ENCODE results near the gene JPT1. TPM values are rescaled to one million over a fixed set of nuclear protein-coding genes. Genes with fewer than 3 reads are reported as not detected.

Gene JPT1
- polyA plus RNA-seq, 5 donors: 73.5 to 103 (median 83.6) TPM

DNA sequence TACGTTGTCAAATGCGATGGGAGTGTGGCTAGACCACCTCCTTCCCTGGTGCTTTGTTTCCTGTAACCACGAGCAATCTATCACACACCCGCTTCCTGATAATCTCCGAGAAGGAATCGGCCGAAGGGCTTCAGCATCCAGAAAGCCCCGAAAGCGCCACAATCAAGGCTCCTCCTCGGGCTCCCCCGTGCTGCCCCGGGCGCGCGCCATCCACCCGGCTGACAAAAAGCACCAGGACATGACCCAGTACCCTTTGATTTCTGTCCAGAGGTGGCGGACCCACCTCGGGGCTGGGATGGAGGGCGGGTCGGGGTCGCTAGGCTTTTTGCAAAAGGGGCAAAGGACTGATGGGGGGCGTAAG is 45.3 kb downstream of the JPT1 start:
- no peak for DNase-seq

- DNase-seq: no peak
These were observed 46.1 kb downstream of the JPT1 start for GRCh38 chr17:75108193-75108592.

DNA sequence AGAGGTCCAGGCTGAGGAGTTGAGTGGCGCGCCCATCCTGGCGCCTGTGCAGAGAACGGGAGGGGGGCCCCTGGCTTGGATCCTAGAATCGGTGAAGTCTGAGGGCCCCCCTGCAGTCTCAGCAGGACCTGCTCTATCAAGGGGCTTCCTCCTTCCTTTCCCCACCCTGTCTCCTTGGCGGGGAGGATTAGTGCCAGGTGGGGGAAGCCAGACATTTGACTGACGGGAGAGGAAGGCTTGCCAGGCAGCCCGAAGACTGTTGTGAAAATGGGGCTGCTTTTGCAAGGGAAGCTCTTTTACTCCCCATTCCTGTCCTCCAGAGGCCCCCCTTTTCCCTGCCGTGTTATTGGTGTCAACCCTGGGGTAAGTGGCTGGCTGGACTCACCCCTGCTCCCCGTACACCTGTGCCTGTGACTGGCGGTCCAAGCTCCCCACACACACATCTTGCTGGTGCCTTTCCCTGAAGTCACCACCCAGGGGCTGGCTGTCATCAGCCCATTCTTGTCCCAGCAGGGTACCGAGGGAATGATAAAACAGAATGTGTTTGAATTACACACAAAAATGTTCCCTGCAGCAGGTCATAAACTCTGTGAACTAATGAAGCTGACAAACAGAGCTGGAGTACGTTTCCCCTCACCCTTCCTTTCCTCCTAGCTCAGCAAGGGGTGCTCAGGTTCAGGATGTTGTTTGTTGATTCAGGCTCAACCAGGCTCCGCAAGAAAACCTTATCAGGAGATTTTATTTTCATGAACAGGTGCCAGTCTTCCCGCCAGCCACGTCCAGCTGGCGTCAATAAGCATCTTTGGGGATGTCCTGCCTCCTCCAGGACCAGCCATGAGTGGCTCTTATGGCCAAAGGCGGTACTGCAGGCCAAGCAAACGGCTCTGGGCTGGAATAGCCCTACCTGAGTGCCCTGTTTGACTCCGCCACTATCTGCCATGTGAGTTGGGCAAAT is 48.9 kb downstream of the JPT1 start:
- no peak for DNase-seq

DNA sequence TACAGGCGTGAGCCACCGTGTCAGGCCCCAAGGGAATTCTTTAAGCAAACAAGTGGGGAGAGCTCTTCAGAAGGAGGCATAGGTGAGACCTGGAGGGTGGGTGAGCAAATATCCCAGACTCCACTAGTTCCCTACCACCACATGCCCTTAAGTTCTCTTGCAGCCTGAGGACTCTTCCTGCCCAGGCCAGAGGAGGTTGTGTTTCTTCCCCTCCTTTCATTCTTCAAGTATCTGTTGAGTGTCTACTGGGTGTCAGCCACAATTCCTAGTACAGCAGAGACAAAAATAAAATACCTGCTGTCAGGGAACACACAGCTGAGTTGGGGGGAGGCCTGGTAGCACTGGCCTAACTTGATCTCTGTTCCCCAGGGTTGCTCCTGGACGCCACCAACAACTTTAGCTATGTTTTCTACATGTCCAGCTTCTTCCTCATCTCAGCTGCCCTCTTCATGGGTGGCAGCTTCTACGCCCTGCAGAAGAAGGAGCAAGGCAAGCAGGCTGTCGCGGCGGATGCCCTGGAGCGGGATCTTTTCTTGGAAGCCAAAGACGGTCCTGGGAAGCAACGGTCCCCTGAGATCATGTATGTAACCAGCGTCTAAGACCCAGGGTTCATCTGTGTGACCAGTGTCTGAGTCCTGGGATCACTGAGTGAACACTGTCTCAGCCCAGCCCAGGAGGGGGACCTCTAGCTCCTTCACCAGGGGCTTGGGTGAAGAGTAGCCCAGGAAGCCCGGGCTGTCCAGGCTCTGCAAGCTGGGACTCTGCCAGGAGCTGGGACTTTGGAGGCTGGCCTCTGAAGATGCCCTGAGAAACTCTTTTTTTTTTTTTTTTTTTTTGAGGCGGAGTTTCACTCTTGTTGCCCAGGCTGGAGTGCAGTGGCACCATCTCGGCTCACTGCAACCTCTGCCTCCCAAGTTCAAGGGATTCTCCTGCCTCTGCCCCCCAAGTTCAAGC is 50.4 kb downstream of the JPT1 start:
- no peak for DNase-seq

- no peak for DNase-seq
These were observed 51.9 kb downstream of the JPT1 start for GRCh38 chr17:75102385-75102821.

DNA sequence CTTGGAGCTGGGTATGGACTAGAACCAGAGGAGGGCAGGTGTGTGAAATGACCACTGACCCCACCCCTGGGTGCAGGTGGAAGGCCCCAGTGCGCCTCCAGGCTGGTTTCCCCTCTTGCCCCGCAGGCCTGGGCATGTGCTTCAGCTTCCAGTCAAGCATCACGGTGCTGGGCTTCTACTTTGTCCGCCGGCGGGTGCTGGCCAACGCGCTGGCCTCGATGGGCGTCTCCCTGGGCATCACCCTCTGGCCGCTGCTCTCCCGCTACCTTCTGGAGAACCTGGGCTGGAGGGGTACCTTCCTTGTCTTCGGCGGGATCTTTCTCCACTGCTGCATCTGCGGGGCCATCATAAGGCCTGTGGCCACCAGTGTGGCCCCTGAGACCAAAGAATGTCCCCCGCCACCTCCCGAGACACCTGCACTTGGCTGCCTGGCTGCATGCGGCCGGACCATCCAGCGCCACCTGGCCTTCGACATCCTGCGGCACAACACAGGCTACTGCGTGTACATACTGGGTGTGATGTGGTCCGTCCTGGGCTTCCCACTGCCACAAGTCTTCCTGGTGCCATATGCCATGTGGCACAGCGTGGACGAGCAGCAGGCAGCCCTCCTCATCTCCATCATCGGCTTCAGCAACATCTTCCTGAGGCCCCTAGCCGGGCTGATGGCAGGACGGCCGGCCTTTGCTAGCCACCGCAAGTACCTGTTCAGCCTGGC is 54.3 kb downstream of the JPT1 start:
- DNase-seq: no peak

DNA sequence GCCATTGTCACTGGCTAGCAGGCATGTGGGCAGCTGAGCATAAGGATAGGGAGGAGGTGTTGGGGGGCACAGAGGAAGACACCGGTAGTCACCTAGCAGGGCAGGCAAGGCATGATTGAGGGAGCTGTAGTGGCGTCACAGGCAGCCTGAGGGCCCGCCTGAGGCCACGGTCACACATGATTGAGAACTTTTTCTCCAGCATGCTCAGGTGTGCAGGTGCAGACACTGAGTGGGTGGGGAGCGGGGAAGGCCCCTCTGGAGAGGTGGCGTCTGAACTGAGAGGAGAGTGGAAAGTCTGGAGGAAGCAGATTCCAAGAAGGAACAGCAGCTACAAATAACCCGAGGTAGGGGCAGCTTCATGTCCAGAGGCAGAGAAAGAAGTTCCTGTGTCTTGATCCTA is 55.5 kb downstream of the JPT1 start:
- DNase-seq: no peak

DNA sequence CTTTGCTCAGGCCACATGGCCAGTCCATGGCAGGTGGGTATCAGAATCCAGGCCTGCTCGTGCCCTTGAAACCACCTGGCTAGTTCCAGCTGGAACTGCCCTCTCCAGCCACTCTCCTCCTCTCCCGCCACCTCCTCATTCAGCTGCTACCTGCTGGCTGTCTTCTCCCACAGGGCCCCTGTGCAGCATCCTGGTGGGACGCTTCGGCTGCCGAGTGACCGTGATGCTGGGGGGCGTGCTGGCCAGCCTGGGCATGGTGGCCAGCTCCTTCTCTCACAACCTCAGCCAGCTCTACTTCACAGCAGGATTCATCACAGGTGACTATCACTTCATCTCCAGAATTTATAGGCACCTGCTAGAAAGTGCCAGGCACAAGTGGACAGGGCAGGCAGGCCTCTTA is 56.4 kb downstream of the JPT1 start:
- no peak for DNase-seq

- peak; percentile 74 to 80 for DNase-seq
These were observed 58.2 kb downstream of the JPT1 start for GRCh38 chr17:75096082-75096625.

DNA sequence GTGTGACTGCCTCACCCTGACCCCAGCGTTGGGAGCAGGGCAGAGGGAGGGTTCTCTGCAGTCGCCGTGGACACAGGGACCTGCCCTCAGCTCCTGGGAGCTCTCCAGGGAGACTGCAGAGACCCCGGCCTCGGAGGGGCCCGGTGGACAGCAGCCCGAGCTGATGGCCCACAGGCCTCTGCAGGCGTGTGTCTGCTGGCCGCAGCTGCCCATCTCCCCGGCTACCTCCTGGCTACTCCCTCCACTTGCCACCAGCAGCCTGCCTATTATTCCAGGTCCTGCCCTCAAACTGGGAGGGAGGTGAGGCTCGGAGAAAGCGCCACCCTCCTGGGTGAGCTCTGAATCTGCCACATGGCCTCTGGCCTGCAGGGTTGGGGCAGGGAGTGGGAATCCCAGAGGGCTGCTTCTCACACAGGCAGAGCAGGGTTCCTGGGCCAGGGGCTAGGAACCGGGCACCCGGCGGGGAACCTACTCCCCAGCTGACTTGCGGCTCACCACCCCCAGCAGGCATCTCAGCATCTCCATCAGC is 59.4 kb downstream of the JPT1 start:
- DNase-seq: no peak

GRCh38 chr17:75093548-75094158 is 60.7 kb downstream of the JPT1 start:
- DNase-seq: no peak

- no peak for DNase-seq
These were observed 62.4 kb downstream of the JPT1 start for GRCh38 chr17:75091855-75092327.

DNA sequence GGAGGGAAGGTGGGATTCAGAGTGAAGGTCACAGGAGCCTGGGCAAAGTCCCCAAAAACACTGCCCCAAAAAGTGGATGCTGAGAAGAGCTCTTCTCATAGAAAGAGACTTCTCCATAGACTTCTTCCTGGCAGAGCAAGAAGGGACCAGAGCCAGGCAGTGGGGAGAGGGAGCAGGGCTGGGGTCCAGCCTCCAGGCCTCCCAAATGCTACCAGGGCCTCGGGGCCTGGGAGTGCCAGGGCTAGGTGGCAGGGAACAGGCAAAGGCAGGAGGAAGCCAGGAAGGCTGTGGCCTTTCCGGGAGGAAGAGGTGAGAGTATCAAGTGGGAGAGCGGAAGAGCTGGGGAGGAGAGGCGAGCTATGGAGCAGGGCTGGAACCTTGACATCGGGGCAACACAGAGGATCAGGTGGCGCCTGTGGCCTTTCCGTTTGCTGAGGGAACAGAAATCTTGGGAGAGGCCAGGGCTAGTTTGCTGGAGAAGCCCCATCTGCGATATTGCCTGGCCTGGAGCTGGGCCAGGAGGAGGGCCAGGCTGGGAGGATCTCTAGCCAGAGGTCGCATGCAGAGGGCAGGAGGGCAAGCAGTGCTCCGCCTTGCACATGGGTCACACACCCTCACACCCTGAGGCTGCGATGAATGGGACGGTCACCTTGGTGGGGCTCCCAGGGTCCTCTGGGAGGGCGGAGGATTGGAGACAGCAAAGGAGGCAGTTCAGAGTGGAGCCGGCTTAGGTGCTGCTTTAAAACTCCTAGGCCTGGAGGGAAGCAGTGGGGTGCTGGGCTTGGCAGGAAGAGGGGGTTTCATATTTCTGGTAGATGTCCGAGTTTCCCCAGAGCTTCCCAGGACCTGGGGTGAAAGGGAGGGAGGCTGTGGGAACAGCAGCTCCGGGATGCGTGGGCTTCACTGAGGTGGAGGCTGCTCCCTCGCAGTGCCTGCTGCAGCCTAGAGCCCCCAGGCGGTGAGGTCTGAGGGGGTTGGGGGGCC is 63.1 kb downstream of the JPT1 start:
- no peak for DNase-seq

DNA sequence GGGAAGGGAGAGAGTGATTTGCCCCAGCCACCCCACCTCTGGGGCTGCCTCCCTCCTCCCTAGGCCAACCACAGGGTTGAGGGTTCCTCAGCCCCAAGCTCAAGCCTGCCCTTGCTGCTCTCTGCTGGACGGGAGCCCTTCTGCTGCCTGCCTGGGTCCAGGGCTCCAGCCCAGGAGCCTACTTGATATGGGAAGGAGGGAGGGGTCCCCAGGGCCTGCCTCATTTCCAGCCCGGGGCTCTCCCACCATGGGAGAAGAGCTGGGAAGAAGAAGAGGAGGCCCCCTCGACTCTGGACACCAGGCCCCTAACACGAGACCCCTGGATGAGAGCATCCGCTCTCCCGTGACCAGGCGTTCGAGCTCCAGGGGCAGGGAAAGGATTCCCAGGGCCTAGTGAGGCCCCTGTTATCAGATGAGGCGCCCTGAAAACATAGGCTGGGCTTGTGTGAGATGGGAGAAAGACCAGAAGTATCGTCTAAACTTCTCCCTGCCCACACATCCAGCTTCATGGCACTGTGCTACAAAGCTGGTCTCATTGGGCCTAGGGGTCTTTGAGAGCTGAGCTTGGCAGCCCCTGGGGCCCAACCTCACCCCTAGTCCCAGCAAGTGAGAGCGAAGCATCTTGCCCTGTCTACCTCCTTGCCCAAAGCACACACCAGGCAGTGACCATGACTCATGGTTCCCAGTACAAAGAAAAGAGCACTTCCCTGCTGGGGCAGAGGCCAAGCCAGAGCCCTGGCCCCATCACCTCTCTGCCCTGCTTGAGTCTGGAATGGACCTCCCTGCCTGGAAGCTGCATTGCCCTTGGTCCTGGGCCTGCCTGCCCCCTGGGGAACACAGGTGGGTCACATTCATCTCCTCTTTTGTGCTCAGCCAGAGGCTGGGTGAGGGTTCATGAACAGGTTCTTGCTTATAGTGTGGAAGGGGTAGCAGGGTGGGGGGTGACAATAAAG is 65.6 kb downstream of the JPT1 start:
- DNase-seq: no peak

- peak; percentile 85 to 86 for DNase-seq
These were observed 66.5 kb downstream of the JPT1 start, which contains the start of gene SLC16A5 for GRCh38 chr17:75087558-75088453. Gene SLC16A5 (plus strand): TSS chr17:75087954. CDS start chr17:75093637, 5,683 bp downstream.

DNA sequence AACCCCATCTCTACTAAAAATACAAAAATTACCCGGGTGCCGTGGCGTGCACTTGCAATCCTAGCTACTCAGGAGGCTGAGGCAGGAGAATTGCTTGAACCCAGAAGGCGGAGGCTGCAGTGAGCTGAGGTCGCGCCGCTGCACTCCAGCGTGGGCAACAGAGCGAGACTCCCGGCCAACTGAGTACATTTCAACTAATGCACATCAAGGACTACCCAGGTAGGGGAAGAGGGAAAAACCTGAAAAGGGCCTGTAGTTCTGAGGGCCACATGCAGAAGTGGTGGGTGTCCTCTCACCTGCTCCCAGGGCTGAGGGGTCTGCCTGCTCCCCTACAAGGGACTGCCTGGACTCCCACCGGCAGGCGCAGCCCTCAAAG is 67.1 kb downstream of the JPT1 start:
- no peak for DNase-seq

Data from right lung (tissue), 5 donors.